Activated CD8-positive, alpha-beta memory T cell treated with anti-CD3 and anti-CD28 coated beads for 1 hour (primary cell): ENCODE data around the gene RBMS1.
A peak's percentile ranks its signal among the peaks of the same experiment; 100 is the strongest.

Experiments used
- DNase-seq, 2 donors: peaks; one replicate each; pipeline ENCODE4 v3.0.0-alpha.2; 2020; ENCODE audit warnings: low read depth in 1 of 2; ENCODE audit errors: extremely low read depth in 1 of 2

Gene RBMS1

GRCh38 chr2:160493227-160494028 is at the start of gene RBMS1:
TSS of gene RBMS1 (minus strand) at chr2:160493807. CDS start at chr2:160493363, 444 bp downstream.
- DNase-seq: peak in 1 of 2 donors; percentile 26

GRCh38 chr2:160541745-160542144 is 48.1 kb upstream of the RBMS1 start:
- no peak for DNase-seq

- DNase-seq: no peak
Observed at GRCh38 chr2:160538559-160539355, 45.1 kb upstream of the RBMS1 start.

- no peak for DNase-seq
Observed at GRCh38 chr2:160538115-160538514, 44.5 kb upstream of the RBMS1 start.

- no peak for DNase-seq
Observed at GRCh38 chr2:160534996-160535395, 41.4 kb upstream of the RBMS1 start.

- DNase-seq: no peak
Observed at GRCh38 chr2:160534249-160534648, 40.6 kb upstream of the RBMS1 start.

GRCh38 chr2:160533482-160533881 is 39.9 kb upstream of the RBMS1 start:
- no peak for DNase-seq

GRCh38 chr2:160532388-160532787 is 38.8 kb upstream of the RBMS1 start:
- DNase-seq: no peak

GRCh38 chr2:160522951-160523710 is 29.5 kb upstream of the RBMS1 start:
- DNase-seq: no peak

GRCh38 chr2:160517731-160518130 is 24.1 kb upstream of the RBMS1 start:
- DNase-seq: no peak

GRCh38 chr2:160516547-160517365 is 23.1 kb upstream of the RBMS1 start:
- no peak for DNase-seq

- no peak for DNase-seq
Observed at GRCh38 chr2:160515120-160515519, 21.5 kb upstream of the RBMS1 start.

- no peak for DNase-seq
Observed at GRCh38 chr2:160513120-160513519, 19.5 kb upstream of the RBMS1 start.

- DNase-seq: no peak
Observed at GRCh38 chr2:160512491-160512890, 18.9 kb upstream of the RBMS1 start.

- no peak for DNase-seq
Observed at GRCh38 chr2:160510617-160511016, 17.0 kb upstream of the RBMS1 start.

GRCh38 chr2:160509016-160509415 is 15.4 kb upstream of the RBMS1 start:
- no peak for DNase-seq

GRCh38 chr2:160507464-160507863 is 13.9 kb upstream of the RBMS1 start:
- no peak for DNase-seq

GRCh38 chr2:160507046-160507407 is 13.4 kb upstream of the RBMS1 start:
- no peak for DNase-seq

- no peak for DNase-seq
Observed at GRCh38 chr2:160506371-160507045, 12.9 kb upstream of the RBMS1 start.

GRCh38 chr2:160505256-160505655 is 11.6 kb upstream of the RBMS1 start:
- no peak for DNase-seq
